GM13976 (cell line): ENCODE data around the gene FOSB.
"Not testable (repeated sequence)": the region's sequence is repeated elsewhere in the genome, so short reads cannot be mapped to it uniquely, and the experiment has no call there.

Source experiments
- DNase-seq: peaks from one replicate; pipeline ENCODE4 v3.0.0; 2012; ENCODE audit warnings: low spot score
- in situ Hi-C: fragments of 300-500 bp; cut with MboI; formaldehyde crosslinking; loops from one replicate; pipeline ENCODE4 v1.12.0; 2022; ENCODE audit warnings: low sequenced_read_pairs, mixed read lengths, inconsistent platforms; ENCODE audit not compliant: unreplicated experiment
- TF ChIP-seq, protein P1 (sequence below): IDR thresholded peaks from 2 replicates; pipeline ENCODE4 v1.5.1; 2012; ENCODE audit warnings: borderline replicate concordance, mild to moderate bottlenecking; ENCODE audit not compliant: insufficient read depth; ENCODE audit errors: extremely low read depth, missing control alignments, control extremely low read depth

The FOSB gene

DNA sequence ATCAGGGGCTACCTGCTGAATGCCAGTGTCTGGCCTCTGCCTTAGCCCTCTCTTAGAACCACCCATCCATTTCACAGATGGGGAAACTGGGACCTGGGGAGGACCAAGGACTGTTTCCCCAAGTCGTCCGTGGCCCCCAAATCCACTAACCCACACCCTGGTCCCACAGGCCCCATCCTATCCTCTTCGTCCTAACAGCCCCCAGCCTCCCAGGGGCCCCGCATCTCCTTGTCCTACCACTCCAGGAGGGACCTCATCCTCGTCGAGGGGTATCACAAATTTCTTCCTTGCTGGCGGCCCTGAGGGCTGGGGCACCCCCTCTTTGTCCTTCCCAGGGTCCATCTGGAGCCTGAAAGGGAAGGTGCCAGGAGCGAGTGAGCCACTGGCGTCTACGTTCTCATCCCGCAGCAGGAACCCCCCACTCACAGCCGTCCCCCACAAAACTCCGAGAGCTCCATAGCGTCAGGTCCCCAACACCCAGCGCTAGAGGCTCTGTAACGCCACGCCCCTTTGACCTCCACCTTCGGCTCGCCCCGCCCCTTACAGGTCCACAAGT is 44.7 kb upstream of the FOSB start:
- no peak for DNase-seq
- TF ChIP-seq, protein P1, sequence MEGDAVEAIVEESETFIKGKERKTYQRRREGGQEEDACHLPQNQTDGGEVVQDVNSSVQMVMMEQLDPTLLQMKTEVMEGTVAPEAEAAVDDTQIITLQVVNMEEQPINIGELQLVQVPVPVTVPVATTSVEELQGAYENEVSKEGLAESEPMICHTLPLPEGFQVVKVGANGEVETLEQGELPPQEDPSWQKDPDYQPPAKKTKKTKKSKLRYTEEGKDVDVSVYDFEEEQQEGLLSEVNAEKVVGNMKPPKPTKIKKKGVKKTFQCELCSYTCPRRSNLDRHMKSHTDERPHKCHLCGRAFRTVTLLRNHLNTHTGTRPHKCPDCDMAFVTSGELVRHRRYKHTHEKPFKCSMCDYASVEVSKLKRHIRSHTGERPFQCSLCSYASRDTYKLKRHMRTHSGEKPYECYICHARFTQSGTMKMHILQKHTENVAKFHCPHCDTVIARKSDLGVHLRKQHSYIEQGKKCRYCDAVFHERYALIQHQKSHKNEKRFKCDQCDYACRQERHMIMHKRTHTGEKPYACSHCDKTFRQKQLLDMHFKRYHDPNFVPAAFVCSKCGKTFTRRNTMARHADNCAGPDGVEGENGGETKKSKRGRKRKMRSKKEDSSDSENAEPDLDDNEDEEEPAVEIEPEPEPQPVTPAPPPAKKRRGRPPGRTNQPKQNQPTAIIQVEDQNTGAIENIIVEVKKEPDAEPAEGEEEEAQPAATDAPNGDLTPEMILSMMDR = no peak
- in situ Hi-C loops = no loop called here

DNA sequence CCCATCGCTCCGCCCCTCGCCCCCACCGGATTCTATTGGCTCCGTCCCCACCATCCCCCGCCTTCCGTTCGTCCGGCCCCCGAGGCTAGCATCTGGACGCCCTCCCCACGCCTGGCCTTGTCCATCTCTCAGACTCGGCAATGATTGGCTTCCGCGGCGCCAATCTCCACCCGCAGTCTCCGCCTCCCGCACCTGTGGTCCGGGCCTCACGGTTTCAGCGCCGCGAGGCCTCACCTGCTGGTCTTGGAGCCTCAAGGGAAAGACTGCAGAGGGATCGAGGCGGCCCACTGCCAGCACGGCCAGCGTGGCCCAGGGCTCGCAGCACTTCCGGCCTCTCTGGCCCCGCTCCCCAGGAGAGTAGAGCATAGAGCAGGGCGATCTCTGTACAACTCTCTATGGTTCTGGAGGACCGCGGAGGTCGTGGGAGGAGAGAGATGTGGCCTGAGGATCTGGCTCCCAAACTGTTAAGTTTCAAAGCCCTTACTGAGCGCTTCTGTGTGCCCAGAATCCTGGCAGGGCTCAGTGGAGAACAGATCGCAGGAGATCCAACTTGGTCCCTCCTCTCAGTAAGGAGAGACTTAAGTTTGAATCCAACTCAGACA is 44.1 kb upstream of the FOSB start, which contains the start of gene ERCC1:
TSS of gene ERCC1 (minus strand) at position 329 of the 602 bp plus-strand sequence. CDS start 543 bp downstream, outside the sequence.
- DNase-seq = peak; percentile 99
- in situ Hi-C loops = no loop called here
- TF ChIP-seq, protein P1 = no peak

DNA sequence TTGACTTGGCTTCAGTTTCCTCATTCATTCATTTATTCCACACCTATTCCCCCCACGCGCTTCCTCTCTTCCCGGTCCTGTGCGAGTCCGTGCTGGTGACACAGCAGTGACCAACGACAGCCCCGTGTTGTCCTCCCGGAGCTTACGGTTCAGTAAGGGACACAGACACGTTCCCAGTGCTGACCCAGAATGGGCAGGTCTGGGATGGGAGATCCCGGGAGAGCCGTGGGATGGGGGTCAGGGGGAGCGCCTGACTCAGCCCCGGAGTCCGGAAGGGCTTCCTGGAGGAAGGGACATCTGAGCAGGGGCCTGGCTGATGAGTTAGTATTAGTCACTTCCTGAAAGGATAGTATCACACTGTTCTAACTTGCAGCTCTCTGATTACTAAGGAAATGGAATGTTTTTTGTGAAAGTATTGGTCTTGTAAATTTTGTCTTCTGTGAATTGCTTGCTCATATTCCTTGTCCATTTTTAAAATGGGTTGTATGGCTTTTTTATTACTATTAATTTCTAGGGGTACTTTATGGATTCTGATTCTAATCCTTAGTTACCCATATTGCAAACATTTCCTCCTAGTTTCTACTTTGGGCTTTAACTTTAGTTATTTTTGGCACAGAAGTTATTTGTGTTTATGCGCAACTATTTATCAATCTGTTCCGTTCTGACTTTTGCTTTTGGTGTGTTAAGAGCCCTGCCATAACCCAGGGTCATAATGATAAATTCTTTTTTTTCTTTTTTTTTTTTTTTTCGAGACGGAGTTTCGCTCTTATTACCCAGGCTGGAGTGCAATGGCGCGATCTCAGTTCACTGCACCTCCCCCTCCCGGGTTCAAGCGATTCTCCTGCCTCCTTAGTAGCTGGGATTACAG is 43.4 kb upstream of the FOSB start:
- no peak for DNase-seq
- in situ Hi-C loops = no loop called here
- TF ChIP-seq, protein P1 = no peak

DNA sequence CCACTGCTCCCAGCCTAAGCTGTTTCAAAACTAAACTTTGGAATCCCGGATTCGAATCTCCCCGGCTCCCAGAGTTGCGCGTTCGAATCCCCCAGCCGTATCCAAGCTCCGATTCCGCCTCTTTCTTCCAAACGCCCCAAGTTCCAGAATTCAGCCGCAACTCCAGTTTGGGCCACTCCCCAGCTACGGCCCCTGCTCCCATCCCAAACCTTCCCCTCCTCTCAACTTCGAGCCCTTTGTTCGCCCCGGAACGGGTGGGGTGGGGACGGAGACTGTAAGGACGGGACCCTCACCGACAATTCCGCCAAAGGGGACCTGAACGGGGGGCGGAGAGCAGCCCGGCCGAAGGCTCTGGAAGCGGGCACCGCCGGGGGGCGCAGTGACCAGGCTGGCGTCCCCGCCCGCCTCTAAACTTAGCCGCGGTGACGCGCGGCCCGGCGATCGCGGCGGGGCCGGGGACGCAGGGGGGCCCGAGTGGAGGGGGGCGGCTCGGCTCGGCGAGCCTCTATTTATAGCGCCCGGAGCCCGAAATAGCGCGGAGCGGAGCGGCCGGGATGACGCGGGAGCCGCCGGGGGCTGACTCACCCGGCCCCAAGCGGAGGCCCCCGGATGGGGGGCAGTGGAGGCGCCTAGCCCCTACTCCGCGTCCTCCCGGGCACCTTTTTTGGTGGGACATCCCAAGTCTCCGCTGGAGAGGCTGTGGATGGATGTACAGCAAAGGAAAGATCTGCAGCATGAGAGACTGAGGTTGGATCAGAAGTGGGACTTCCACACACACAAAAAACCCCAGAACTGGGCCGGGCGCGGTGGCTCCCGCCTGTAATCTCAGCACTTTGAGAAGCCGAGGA is 39.2 kb upstream of the FOSB start:
- peak; percentile 72 for DNase-seq
- in situ Hi-C loops = no loop called here
- TF ChIP-seq, protein P1 = peak; percentile 44

DNA sequence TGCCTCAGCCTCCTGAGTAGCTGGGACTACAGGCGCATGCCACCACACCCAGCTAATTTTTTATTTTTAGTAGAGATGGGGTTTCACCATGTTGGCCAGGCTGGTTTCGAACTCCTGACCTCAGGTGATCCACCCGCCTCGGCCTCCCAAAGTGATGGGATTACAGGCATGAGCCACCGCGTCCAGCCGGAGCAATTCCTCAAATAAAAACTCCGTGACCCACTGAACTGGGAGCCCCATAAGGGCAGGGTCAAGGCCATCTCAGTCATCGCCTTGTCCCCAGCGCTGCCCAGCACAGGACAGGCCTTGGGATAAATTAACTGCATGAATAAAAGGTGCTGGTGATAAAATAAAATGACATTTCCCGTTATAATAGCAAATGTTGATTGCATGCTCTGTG is 37.9 kb upstream of the FOSB start:
- in situ Hi-C loops = loop anchor here (10.0 kb wide), 1 partner anchor 135 kb away; no protein-coding TSS in a partner anchor
- DNase-seq = not testable (repeated sequence)

DNA sequence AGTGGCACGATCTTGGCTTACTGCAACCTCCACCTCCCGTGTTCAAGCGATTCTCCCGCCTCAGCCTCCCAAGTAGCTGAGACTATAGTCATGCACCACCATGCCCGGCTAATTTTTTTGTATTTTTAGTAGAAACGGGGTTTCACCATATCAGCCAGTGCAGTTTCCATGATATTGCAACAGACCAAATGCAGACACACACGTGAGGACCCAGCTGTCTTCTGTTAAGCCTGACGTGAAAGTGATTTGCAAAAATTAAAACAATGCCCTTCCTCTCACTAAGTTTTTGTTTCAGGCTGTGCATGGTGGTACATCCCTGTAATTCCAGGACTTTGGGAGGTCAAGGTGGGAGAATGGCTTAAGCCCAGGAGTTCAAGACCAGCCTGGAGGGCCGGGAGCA is 36.8 kb upstream of the FOSB start:
- in situ Hi-C loops = loop anchor here (10.0 kb wide), 1 partner anchor 134 kb away; no protein-coding TSS in a partner anchor
- DNase-seq = not testable (repeated sequence)

DNA sequence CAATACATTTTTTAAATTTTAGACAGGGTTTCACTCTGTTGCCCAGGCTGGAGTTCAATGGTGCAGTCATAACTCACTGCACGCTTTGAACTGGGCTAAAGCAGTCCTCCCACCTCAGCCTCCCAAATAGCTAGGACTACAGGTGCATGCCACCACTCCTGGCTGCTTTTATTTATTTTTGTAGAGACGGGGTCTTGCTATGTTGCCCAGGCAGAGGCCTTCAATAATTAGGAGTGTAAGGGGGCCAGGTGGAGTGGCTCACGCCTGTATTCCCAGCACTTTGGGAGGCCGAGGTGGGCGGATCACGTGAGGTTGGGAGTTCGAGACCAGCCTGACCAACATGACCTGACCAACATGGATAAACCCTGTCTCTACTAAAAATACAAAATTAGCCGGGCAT is 35.3 kb upstream of the FOSB start:
- in situ Hi-C loops = loop anchor here (10.0 kb wide), 1 partner anchor 132 kb away; no protein-coding TSS in a partner anchor
- not testable (repeated sequence) for DNase-seq
